H1 (cell line): ENCODE data around the gene MCMBP. TPM values are rescaled to one million over a fixed set of nuclear protein-coding genes. Genes with fewer than 3 reads are reported as not detected.

Experiments
- ASH2L ChIP-seq: fragments of 200-600, 300-600 bp; sonication (generic); IDR thresholded peaks from one replicate; pipeline ENCODE4 v1.7.1; 2017; ENCODE audit warnings: low read length
- CHD1 ChIP-seq: IDR thresholded peaks from 2 replicates; pipeline ENCODE4 v1.6.1; 2012; ENCODE audit warnings: low read depth, low read length, improper control_type of control experiment
- CHD2 ChIP-seq: IDR thresholded peaks from 2 replicates; pipeline ENCODE4 v1.6.1; 2012; ENCODE audit warnings: low read length, improper control_type of control experiment
- SIRT6 ChIP-seq: IDR thresholded peaks from one replicate; pipeline ENCODE4 v1.7.1; 2012; ENCODE audit warnings: low read length, inconsistent platforms
- SP4 ChIP-seq: IDR thresholded peaks from 2 replicates; pipeline ENCODE4 v1.6.1; 2012; ENCODE audit warnings: low read length, inconsistent platforms
- TCF12 ChIP-seq: IDR thresholded peaks from 2 replicates; pipeline ENCODE4 v1.6.1; 2011; ENCODE audit warnings: low read depth, mild to moderate bottlenecking, low read length
- YY1 ChIP-seq: IDR thresholded peaks from 2 replicates; pipeline ENCODE4 v1.6.1; 2011; ENCODE audit warnings: low read depth, mild to moderate bottlenecking, low read length
- polyA plus RNA-seq, 7 experiments: library from polyadenylated mRNA; depleted of rRNA in 3 of 7; stranded (reverse) in 5 of 7; unstranded in 2 of 7; fragments of >200 nt in 5 of 7; fragments of 200-250 nt in 2 of 7; gene quantifications; 1 replicate in 5 of 7; 2 replicates in 1 of 7; 4 replicates in 1 of 7; pipeline versions ENCODE4 v1.2.1 to v1.2.3, GENCODE V29; 2011 to 2013; ENCODE audit warnings: missing spikeins in 2 of 7, mixed read lengths in 2 of 7
- total RNA-seq: library from RNA; stranded (reverse); fragmentation: NEBNext Ultra II Directional; extraction: Animal tissue kit (Norgen Biotek cat#: 25700); gene quantifications from 2 replicates; pipeline ENCODE4 v1.2.1, GENCODE V29; 2021
- TF ChIP-seq, protein P1 (sequence below): fragments of 300-600 bp; sonication (generic); IDR thresholded peaks from 2 replicates; pipeline ENCODE4 v1.7.1; 2012; ENCODE audit warnings: low read length, moderate library complexity, mild to moderate bottlenecking, inconsistent platforms; ENCODE audit not compliant: insufficient replicate concordance

The MCMBP gene
- total and polyA plus RNA-seq, 2 of the 8 experiments (the other 6 are each of a cell fraction or from before 2014, with no cell fraction given), result 67.3 to 81.7 TPM

DNA sequence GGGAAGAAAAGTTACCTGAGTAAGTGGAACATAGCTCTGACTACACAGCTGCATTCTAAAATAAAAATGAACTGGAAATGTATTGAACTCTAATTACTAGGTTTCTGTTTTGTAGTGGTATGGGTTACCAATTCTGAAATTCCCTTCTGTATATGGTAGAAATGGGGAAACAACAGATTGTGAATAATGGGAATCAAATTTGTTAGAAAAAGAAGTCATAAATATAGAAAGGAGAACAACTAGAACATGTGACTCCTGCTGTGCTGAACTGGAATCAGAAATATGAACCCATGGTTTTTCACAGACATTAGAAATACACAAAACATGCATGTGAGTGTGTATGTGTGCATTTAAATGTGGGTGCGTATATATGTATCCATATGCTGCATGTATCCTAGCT is 27.0 kb downstream of the MCMBP start (continued):
- TF ChIP-seq, protein P1, sequence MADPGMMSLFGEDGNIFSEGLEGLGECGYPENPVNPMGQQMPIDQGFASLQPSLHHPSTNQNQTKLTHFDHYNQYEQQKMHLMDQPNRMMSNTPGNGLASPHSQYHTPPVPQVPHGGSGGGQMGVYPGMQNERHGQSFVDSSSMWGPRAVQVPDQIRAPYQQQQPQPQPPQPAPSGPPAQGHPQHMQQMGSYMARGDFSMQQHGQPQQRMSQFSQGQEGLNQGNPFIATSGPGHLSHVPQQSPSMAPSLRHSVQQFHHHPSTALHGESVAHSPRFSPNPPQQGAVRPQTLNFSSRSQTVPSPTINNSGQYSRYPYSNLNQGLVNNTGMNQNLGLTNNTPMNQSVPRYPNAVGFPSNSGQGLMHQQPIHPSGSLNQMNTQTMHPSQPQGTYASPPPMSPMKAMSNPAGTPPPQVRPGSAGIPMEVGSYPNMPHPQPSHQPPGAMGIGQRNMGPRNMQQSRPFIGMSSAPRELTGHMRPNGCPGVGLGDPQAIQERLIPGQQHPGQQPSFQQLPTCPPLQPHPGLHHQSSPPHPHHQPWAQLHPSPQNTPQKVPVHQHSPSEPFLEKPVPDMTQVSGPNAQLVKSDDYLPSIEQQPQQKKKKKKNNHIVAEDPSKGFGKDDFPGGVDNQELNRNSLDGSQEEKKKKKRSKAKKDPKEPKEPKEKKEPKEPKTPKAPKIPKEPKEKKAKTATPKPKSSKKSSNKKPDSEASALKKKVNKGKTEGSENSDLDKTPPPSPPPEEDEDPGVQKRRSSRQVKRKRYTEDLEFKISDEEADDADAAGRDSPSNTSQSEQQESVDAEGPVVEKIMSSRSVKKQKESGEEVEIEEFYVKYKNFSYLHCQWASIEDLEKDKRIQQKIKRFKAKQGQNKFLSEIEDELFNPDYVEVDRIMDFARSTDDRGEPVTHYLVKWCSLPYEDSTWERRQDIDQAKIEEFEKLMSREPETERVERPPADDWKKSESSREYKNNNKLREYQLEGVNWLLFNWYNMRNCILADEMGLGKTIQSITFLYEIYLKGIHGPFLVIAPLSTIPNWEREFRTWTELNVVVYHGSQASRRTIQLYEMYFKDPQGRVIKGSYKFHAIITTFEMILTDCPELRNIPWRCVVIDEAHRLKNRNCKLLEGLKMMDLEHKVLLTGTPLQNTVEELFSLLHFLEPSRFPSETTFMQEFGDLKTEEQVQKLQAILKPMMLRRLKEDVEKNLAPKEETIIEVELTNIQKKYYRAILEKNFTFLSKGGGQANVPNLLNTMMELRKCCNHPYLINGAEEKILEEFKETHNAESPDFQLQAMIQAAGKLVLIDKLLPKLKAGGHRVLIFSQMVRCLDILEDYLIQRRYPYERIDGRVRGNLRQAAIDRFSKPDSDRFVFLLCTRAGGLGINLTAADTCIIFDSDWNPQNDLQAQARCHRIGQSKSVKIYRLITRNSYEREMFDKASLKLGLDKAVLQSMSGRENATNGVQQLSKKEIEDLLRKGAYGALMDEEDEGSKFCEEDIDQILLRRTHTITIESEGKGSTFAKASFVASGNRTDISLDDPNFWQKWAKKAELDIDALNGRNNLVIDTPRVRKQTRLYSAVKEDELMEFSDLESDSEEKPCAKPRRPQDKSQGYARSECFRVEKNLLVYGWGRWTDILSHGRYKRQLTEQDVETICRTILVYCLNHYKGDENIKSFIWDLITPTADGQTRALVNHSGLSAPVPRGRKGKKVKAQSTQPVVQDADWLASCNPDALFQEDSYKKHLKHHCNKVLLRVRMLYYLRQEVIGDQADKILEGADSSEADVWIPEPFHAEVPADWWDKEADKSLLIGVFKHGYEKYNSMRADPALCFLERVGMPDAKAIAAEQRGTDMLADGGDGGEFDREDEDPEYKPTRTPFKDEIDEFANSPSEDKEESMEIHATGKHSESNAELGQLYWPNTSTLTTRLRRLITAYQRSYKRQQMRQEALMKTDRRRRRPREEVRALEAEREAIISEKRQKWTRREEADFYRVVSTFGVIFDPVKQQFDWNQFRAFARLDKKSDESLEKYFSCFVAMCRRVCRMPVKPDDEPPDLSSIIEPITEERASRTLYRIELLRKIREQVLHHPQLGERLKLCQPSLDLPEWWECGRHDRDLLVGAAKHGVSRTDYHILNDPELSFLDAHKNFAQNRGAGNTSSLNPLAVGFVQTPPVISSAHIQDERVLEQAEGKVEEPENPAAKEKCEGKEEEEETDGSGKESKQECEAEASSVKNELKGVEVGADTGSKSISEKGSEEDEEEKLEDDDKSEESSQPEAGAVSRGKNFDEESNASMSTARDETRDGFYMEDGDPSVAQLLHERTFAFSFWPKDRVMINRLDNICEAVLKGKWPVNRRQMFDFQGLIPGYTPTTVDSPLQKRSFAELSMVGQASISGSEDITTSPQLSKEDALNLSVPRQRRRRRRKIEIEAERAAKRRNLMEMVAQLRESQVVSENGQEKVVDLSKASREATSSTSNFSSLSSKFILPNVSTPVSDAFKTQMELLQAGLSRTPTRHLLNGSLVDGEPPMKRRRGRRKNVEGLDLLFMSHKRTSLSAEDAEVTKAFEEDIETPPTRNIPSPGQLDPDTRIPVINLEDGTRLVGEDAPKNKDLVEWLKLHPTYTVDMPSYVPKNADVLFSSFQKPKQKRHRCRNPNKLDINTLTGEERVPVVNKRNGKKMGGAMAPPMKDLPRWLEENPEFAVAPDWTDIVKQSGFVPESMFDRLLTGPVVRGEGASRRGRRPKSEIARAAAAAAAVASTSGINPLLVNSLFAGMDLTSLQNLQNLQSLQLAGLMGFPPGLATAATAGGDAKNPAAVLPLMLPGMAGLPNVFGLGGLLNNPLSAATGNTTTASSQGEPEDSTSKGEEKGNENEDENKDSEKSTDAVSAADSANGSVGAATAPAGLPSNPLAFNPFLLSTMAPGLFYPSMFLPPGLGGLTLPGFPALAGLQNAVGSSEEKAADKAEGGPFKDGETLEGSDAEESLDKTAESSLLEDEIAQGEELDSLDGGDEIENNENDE, result no peak
- TF ChIP-seq CHD1, result no peak
- TF ChIP-seq TCF12, result no peak
- no peak for TF ChIP-seq SIRT6
- no peak for TF ChIP-seq ASH2L
- no peak for TF ChIP-seq SP4
- no peak for TF ChIP-seq CHD2
- TF ChIP-seq YY1, result no peak
